Activated naive CD8-positive, alpha-beta T cell treated with anti-CD3 and anti-CD28 coated beads, Interleukin-2, amount 50 U/mL, for 24 hours (primary cell): ENCODE data around the gene SNX22.

Experiments used
- ATAC-seq: fragments of 150-1000 bp; cut with Tn5 transposase; one replicate; pipeline ENCODE4 v1.10.0; 2021
- DNase-seq: peaks from one replicate; pipeline ENCODE4 v3.0.0; 2021
- H3K27ac Mint-ChIP-seq: one replicate; pipeline ENCODE4 v1.8.0; 2021; ENCODE audit warnings: mild to moderate bottlenecking, mixed read lengths
- H3K27me3 Mint-ChIP-seq: one replicate; pipeline ENCODE4 v1.8.0; 2021; ENCODE audit warnings: mixed read lengths
- H3K36me3 Mint-ChIP-seq: one replicate; pipeline ENCODE4 v1.8.0; 2021; ENCODE audit warnings: low read depth, mixed read lengths
- H3K4me1 Mint-ChIP-seq: one replicate; pipeline ENCODE4 v1.8.0; 2021; ENCODE audit warnings: mixed read lengths
- H3K4me3 Mint-ChIP-seq: one replicate; pipeline ENCODE4 v1.8.0; 2021; ENCODE audit warnings: mild to moderate bottlenecking, moderate library complexity, mixed read lengths
- H3K9me3 Mint-ChIP-seq: one replicate; pipeline ENCODE4 v1.8.0; 2021; ENCODE audit warnings: mixed read lengths

Gene SNX22

DNA sequence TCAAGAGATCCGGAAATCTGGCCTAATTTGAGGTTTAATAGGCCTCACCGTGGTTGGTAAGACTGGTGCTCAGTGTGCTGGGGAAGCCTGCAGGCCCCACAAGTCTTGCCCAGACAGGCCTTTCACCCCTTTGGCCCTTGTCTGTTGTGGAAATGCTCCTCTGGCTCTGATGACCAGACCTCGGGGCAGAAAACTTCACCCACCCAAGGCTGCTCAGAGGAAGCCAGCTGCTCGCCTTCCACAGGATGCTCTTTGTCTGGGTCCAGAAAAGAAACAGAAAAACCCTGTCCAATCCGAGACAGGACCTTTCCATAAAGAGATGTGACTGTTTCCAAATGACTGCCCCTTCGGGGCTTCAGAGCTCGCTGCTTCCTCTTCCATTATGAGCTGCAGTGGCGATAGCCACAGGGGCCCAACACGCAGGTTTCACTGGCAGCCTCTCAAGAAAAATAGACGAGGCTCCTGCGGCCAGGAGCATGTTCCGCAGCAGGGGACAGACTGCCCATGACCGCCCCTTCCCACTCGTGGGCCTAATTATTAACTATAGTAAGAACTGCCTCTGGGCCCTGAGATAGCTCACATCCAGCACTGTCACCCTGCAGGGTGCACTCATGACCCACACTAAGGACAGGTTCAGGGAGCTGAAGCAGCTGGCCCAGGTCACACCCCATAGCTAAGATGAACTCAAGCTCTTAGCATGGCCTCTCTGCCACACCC lies 6.8 kb upstream of the SNX22 start:
- Mint-ChIP-seq H3K4me3 (no peak overlapping the region), H3K27ac (peak overlapping the region; percentile 18), H3K9me3 (no peaks in the 10 kb centered on the region), H3K27me3 (no peaks in the 10 kb centered on the region), H3K4me1 (peaks cover 4% of the 10 kb centered on the region), H3K36me3 (peaks cover 6% of the 10 kb centered on the region)
- no peak for ATAC-seq
- DNase-seq: no peak

DNA sequence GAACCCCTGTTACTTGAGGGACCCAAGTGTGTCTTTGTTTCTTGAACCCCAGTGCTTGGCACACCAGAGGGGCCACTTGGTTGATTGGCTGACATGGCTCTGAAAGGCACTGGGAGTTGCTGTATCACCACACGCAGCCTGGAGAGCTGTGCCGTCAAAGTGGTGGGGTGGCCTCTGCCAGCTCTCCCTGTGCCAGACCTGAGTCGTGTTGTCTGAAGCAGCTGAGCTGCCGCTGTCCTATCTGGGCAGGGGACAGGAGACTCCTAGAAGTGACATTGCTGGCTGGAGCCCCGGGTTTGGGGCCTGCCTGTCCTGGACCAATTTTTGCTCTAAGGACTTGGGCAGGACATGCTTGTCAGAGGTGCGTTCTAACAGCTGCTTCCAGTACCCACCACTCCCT lies 5.5 kb upstream of the SNX22 start:
- H3K27ac Mint-ChIP-seq: no peak overlapping the region

DNA sequence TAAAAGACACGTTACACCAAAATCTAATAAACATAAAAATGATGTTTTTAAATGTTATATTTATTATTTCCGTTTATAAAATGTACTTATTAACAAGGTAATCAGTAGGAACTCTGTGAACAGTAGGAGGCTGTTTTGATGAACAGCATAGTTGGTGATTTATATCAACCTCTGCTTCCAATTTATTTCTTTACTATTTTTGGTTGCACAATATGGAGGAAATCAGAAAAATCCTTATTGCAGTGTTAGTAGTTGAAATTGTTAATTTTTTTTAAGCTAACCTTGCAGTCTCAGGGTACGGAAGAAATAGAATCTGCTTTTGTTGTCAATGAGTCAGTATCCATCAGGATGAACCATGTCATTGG lies 5.0 kb upstream of the SNX22 start:
- ATAC-seq: no peak
- H3K27ac Mint-ChIP-seq: no peak overlapping the region
- DNase-seq: no peak
- peaks cover 17% of the 10 kb centered on the region for H3K4me1 Mint-ChIP-seq
- H3K27me3 Mint-ChIP-seq: no peaks in the 10 kb centered on the region
- no peak overlapping the region for H3K4me3 Mint-ChIP-seq
- H3K36me3 Mint-ChIP-seq: peaks cover 3% of the 10 kb centered on the region
- no peaks in the 10 kb centered on the region for H3K9me3 Mint-ChIP-seq

More for the DNA sequence above, 5.5 kb upstream of the SNX22 start:
- H3K9me3 Mint-ChIP-seq: no peaks in the 10 kb centered on the region
- H3K4me3 Mint-ChIP-seq: no peak overlapping the region
- H3K36me3 Mint-ChIP-seq: peaks cover 3% of the 10 kb centered on the region
- ATAC-seq (no peak), DNase-seq (no peak)
- no peaks in the 10 kb centered on the region for H3K27me3 Mint-ChIP-seq
- H3K4me1 Mint-ChIP-seq: peaks cover 16% of the 10 kb centered on the region

DNA sequence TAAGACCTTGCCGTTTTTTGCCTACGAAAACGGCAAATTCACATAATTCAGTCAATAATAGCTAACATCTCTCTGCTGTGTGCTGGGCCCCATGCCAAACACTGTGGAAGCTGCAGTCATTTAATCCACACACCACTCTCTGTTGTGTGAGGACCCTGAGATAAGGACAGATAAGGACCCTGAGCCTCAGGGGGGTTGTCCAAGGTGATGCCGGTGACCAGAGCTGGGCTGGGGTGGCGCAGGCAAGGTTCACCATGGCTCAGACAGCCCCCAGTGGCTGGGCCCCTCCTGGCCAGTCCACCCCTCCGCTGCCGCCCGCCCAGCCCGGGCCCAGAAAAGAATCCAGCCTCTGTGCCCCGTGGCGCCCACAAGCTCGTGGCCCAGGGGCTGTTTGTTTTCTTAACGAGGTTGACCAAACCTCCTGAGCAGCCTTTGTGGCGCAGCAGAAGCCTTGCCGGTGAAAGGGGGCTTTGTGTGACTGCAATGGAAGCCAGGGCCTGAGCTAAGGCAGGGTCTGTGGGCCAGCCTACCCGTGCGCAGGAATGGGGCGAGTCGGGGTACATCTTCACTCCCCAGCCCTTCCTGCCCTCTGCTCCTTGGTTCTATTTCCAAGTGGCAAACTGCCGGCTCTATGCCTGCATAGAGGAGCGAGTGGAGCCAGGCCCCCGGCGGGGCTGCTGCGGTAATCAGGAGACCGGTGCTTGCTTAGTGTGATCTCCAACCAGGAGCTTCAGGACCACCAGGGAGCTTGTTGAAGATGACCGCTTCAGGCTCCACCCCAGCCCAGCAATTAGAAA lies 4.4 kb upstream of the SNX22 start:
- Mint-ChIP-seq H3K36me3 (peaks cover 3% of the 10 kb centered on the region), H3K9me3 (no peaks in the 10 kb centered on the region), H3K27me3 (no peaks in the 10 kb centered on the region), H3K4me1 (peaks cover 17% of the 10 kb centered on the region), H3K4me3 (no peak overlapping the region), H3K27ac (no peak overlapping the region)
- ATAC-seq: no peak
- no peak for DNase-seq

DNA sequence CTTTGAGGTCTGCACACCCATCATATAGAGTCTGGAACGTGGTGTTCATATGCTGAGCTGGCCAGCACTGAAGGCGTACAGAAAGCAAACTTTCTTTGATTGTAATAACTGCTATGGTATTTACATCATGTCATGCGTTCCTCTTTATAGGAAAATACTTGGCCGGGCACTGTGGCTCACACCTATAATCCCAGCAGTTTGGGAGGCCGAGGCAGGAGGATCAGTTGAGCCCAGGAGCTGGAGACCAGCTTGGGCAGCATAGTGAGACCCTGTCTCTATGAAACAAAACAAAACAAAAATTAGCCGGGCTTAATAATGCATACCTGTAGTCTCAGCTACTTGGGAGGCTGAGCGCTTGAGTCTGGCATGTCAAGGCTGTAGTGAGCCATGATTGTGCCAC lies 3.4 kb upstream of the SNX22 start:
- H3K27me3 Mint-ChIP-seq: no peaks in the 10 kb centered on the region
- DNase-seq (no peak), ATAC-seq (no peak)
- H3K27ac Mint-ChIP-seq: no peak overlapping the region
- peaks cover 17% of the 10 kb centered on the region for H3K4me1 Mint-ChIP-seq
- no peaks in the 10 kb centered on the region for H3K9me3 Mint-ChIP-seq
- H3K4me3 Mint-ChIP-seq: no peak overlapping the region
- no peaks in the 10 kb centered on the region for H3K36me3 Mint-ChIP-seq

DNA sequence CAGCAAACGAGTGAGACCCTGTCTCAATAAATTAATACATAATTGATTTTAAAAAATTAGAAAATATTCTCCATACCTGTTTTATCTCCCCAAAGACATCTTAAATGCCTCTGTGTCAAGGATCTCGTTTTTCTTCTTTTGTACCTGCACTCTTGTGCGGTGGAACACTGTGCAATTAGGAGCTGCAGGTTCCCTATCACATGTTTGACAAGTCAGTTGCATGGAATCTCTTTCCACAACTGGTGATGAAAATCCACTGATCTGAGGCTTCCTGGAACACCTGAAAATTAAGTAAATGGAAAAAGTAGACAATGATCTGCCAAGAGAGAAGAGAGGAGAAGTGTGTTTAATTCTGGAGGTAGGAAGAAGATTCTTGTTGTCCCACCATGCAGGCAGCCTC lies 3.0 kb upstream of the SNX22 start:
- Mint-ChIP-seq H3K27ac (no peak overlapping the region), H3K27me3 (peaks cover 3% of the 10 kb centered on the region), H3K4me3 (no peak overlapping the region), H3K9me3 (no peaks in the 10 kb centered on the region), H3K4me1 (peaks cover 20% of the 10 kb centered on the region), H3K36me3 (no peaks in the 10 kb centered on the region)
- ATAC-seq: no peak
- no peak for DNase-seq

DNA sequence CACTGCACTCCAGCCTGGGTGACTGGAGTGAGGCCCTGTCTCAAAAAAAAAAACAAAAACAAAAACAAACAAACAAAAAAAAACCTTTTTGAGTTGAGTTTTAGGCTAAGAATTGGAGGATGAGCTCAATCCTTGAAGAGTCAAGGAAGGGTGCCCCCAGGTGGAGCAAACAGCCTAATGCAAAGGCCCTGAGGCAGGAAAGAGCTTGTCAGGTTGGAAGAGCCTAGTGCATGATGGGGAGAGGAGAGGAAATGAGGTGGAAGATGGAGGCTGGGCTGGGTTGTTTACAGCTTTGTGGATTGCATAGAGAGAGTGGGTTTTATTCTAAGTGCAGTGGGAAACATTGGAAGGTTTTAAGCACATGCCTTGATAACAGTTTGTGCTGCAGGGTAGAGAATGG lies 2.1 kb upstream of the SNX22 start:
- Mint-ChIP-seq H3K4me3 (no peak overlapping the region), H3K27me3 (peaks cover 3% of the 10 kb centered on the region), H3K27ac (no peak overlapping the region), H3K4me1 (peaks cover 23% of the 10 kb centered on the region), H3K36me3 (peaks cover under 1% of the 10 kb centered on the region), H3K9me3 (no peaks in the 10 kb centered on the region)
- DNase-seq: peak; percentile 29
- ATAC-seq: no peak

DNA sequence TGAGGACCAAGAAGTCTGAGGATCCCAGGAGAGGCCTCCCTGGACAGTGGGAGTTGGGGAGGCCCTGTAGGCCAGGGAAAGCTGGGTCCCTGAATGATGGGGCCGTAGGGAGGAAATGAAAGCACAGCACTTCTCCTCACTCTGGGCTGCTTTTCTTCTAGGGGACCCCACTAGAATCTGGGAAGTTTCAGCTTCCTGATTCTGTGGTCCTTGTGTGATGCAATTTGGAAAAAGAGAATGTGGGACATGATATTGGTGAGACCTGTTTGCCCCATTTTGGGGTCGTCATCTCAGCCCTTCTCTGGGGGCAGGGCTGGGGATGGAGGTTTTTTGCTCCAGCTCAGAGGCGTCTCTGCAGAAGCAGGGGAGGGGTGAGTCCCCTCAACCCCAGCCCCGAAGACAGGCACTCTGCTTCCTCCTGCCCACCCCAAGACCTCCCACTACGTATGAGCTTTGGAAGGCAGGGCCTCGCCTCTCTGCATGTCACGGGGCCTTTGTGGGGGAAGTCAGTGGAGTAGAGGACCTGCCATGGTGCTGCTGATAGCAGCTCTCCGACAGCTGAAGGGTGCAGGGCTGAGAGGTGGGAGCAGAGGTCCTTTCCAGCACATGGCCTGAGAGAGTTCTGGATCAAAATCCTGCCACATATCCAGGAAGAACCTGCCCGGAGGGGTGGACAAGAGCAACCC lies 1.5 kb upstream of the SNX22 start:
- ATAC-seq (no peak), DNase-seq (no peak)
- H3K27me3 Mint-ChIP-seq: peaks cover 3% of the 10 kb centered on the region
- H3K9me3 Mint-ChIP-seq: no peaks in the 10 kb centered on the region
- H3K36me3 Mint-ChIP-seq: peaks cover 2% of the 10 kb centered on the region
- H3K4me1 Mint-ChIP-seq: peaks cover 23% of the 10 kb centered on the region
- no peak overlapping the region for H3K27ac Mint-ChIP-seq
- peak overlapping the region; percentile 11 for H3K4me3 Mint-ChIP-seq

DNA sequence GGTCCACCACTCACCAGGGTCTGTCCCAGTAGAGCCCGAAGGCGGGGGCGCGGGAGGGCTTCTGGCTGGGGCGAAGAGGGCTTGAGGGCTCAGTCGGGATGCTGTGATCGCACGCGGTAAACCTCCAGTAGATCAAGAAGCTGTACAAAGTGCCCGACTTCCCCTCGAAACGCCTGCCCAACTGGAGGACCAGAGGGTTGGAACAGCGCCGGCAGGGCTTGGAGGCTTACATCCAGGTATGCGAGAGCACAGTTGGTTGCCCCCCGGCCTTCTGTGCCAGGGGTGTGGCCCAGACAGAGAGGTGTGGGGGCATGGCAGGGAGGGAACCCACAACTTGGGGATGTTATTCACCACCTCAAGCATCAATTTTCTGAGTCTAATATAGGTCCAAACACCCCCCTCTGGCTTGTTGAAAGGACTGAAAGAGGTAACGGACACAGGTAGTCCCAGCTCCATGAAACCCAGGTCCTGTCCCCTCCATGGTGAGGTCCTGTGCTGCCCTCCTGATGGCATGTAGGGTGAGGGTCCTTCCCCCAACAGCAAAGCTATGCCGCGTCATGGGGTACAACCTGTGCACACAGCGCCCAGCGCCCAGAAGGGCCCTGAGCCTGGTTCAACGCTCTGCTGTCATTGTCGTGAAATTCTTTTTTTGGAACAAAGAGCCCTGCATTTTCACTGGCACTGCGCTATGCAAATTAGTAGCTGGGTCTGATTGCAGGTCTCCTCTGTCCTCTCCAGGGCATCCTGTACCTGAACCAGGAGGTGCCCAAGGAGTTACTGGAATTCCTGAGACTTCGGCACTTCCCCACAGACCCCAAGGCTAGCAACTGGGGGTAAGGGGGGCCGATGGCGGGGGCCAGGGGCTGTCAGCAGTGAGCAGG lies 1.2 kb downstream of the SNX22 start:
- H3K4me3 Mint-ChIP-seq: peak overlapping the region; percentile 62
- no peak overlapping the region for H3K27ac Mint-ChIP-seq
- H3K27me3 Mint-ChIP-seq: peaks cover 3% of the 10 kb centered on the region
- DNase-seq (no peak), ATAC-seq (no peak)
- H3K9me3 Mint-ChIP-seq: no peaks in the 10 kb centered on the region
- peaks cover 29% of the 10 kb centered on the region for H3K4me1 Mint-ChIP-seq
- H3K36me3 Mint-ChIP-seq: peaks cover 11% of the 10 kb centered on the region

DNA sequence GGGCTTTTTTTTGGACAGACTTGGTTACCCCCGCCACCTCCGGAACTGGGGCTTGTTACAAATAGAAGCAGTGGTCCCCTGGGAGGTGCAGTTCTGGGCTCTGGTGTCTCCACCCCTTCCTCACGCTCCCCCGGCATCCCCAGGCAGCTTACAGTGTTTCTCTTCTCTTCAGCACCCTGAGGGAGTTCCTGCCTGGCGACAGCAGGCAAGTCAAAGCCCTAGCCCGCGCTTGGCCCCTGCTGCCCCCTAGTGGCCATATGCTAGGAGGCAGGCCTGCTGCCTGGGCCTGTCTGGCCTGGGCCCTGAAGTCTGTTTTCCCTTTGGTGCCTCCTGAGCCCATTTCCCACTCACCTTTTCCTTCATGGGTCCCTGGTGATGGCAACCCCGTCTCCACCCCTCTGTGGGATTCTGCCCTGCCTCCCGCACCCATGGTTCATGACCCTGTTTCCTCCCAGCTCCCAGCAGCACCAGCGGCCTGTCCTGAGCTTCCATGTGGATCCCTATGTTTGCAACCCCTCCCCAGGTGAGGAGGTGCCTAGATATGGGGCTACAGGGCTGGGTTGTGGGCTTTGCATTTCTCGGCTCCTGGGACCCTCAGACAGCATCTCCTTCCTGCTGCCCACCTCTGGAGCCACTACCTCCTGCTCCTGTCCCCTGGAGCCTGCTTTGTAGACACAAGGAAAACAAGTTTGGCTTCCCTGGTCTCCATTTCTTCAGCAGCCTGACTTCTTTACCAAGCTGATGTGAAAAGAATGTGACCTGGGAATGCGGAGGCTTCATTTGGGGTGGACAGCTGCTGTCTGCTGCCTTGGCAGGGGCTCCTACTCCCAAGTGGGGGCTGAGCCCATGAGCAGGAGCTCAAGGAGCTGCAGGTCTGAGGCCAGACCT lies 2.2 kb downstream of the SNX22 start:
- Mint-ChIP-seq H3K27me3 (peaks cover 3% of the 10 kb centered on the region), H3K9me3 (no peaks in the 10 kb centered on the region), H3K4me3 (peak overlapping the region; percentile 62), H3K4me1 (peaks cover 38% of the 10 kb centered on the region), H3K27ac (peak overlapping the region; percentile 72), H3K36me3 (peaks cover 21% of the 10 kb centered on the region)
- DNase-seq: peak; percentile 96
- ATAC-seq: peak; percentile 86

DNA sequence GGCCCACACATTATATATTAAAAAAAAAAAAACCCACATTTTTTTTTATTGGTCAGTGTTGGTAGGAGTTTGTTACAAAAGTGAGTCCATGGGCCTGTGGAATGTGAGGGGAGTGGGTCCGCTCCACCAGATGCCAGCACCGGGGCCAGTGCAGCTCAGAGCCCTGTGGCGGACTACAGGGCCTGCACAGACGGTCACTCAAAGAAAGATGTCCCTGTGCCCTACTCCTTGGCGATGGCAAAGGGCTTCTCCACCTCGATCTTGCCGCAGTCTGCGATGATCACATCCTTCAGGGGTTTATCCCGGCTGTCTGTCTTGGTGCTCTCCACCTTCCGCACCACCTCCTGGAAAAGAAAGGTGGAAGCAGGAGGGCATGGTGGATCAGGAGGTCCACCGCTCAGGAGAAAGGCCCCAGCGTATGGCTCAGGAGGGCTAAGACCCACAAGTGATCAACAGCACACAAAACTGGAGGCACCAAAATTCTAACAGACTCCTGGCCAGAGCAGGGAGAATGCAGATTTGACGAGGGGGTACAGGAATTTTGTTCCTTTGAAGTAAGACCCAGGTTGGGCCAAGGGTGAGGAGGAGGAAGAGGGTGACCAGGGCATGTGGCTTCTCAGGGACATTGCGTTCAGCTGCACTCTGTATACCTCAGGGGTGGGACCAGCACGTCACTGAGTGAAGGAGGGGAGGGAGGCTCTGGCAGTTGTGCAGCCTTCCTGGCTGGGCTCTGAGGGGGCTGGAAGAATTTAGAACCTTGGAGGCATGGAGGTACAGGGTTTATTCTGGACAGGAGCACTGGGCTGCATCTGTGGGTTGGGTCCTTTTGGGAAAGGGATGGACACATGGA lies 4.5 kb downstream of the SNX22 start:
- Mint-ChIP-seq H3K36me3 (peaks cover 37% of the 10 kb centered on the region), H3K4me3 (no peak overlapping the region), H3K27ac (peak overlapping the region; percentile 20), H3K9me3 (no peaks in the 10 kb centered on the region), H3K4me1 (peaks cover 37% of the 10 kb centered on the region), H3K27me3 (peaks cover 3% of the 10 kb centered on the region)
- no peak for ATAC-seq
- no peak for DNase-seq

DNA sequence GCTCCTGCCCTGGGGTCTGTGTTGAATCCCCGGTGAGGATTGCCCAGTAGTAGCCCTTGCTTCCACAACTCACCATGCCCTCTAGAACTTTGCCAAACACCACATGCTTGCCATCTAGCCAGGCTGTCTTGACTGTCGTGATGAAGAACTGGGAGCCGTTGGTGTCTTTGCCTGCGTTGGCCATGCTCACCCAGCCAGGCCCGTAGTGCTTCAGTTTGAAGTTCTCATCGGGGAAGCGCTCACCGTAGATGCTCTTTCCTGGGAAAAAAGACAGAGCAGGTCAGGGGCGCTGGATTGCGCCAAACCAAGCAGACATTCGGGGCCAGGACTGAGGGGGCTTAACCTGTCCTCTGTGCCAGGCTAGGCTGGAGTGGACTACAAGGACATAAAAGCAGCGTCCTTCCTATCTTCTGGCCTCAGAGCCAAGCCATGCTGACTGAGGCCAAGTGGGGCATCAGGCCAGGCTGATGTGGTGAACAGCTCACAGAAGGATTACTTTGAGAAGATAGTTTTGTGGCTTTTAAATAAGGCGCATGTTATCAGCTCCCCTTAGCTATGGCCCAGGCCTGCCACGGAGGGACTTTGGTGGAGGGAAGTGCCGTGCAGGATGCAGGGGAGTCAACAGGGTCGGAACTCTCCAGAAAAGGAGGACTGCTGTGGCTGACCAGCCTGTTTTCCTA lies 5.3 kb downstream of the SNX22 start:
- ATAC-seq: no peak
- no peak overlapping the region for H3K4me3 Mint-ChIP-seq
- H3K9me3 Mint-ChIP-seq: no peaks in the 10 kb centered on the region
- peaks cover 3% of the 10 kb centered on the region for H3K27me3 Mint-ChIP-seq
- DNase-seq: no peak
- H3K36me3 Mint-ChIP-seq: peaks cover 40% of the 10 kb centered on the region
- no peak overlapping the region for H3K27ac Mint-ChIP-seq
- H3K4me1 Mint-ChIP-seq: peaks cover 40% of the 10 kb centered on the region
